Left lobe of liver (tissue), 2 donors: ENCODE results near the gene SLC43A3. TPM values are rescaled to one million over a fixed set of nuclear protein-coding genes. Genes with fewer than 3 reads are reported as not detected.
A peak's percentile ranks its signal among the peaks of the same experiment; 100 is the strongest.

Experiments
- ATAC-seq: fragments of 200-7000 bp; cut with Tn5 transposase; one replicate; pipeline ENCODE4 v1.9.1; 2020; ENCODE audit warnings: mild to moderate bottlenecking, moderate library complexity
- DNase-seq: peaks from one replicate; pipeline ENCODE4 v3.0.0-alpha.2; 2020; ENCODE audit warnings: low spot score
- total RNA-seq: library from RNA; stranded (reverse); gene quantifications from one replicate; pipeline ENCODE4 v1.2.1, GENCODE V29; 2021
- donor health status: DM: no; HTN: no; CAD: no; lungs with moderate emphysema.
- donor health status: DM: no; HTN: yes; CAD: no.

Gene SLC43A3
- total RNA-seq, 1 donor from 2014 or later = 127 TPM

DNA sequence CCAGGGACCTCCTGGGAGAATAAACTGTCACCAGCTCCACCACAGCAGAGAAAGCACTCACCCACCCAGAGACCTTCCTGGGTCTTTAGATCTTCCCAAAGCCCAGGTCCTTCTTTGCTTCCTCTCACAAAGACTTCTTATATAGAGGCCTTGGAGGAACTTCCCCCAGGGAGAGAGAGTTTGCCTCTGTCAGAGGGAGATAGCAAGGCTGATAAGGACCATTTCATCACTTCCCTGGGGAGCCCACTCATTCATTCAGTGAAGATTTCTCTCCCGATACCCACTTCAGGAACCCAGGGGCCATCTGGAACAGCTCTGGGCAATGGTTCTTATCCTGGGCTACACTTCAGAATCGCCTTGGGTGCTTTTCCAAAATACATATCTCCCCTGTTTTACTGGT is 36.4 kb downstream of the SLC43A3 start, which contains the start of gene PRG2:
Gene PRG2 (minus strand): TSS at position 116 of the 400 bp plus-strand sequence. CDS start 706 bp downstream, outside the sequence.
- DNase-seq (no peak), ATAC-seq (no peak)

DNA sequence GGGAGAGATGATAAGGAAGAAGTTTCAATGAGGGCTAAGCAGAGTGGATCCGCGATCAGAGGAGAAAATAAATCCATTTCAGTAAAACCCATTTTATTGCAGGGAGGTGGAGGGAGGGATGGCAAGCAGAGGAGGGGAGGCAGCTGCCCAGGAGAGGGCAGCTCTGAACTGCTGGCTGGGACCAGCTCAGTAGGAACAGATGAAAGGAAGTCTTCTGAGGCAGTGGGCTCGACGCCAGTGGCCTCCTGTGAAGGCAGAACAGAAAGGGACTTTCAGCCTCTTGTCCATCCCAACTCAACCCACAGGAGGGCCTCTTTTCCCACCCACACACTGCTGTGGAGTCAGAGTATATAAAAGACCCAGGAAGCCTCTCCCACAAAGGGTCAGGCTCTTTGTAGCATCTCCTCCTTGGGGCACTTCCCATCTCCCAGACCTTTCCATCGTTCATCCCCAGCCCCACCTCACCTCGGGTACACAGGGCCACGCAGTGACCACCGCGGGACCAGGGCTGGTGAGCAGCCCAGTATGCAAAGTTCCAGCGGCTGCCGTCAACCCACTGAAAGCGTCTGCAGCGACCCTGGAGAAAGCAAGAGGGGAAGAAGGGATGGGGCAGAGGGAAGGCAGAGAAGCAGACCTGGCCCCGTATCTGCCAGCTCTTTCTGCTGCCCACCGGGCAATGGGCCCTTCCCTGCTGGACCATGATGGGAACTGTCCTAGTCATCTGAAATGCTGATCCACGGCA is 39.5 kb downstream of the SLC43A3 start:
- no peak for DNase-seq
- peak; percentile 69 for ATAC-seq

DNA sequence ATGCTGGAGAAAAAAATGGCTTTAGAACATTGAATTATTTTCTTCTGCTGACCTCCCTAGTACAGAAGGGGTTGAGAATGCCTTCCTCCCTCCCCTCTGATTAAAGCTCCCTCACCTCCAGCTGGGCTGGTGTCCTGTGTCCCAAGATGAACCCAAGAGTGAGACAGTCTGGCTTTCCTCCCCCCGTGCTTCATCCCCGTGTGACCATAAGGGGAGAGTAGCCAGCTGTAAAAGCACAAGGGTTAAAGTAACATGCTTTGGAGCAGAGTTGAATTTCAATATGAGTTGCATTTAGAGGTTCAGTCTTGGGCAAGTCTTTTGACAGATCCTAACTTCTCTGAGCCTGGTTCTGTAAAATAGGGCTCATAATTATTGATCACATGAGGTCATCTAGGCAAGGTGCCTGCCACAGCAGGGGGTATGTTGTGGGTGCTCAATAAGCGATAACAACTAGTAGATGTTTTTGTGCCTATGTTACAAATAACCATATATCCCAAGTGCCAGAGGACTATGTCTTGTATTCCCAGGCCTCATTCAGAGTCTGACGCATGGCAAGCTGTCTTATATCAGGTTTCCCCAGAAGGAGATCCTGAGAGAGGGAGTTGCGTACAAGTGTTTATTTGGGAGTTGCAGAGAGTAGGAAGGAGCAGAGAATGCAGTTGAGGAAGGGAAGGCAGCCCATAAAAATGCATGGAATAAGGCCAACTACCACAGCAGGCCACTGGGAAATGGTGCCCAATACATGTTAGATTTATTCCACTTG is 40.6 kb downstream of the SLC43A3 start:
- ATAC-seq = no peak
- no peak for DNase-seq

DNA sequence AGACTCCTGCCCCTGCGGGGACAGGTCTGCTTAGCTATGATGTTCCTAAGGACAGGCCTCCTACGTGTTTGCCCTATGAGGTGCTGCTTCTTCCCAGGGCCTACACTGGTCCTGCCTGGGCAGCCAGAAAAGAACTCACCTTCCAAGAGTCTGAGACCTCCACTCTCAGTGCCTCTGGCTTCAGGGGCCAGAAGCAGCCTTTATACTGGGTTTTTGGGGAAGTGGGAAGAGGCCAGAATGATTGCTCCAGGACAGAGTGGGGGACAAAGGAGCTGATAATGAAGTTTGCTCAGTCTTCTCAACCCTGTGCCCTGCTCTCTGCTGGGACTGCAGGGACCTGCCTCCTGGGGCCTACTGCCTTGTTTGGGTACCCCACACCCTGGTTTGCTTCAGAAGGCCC is 45.9 kb downstream of the SLC43A3 start, which contains the start of gene PRG3:
Gene PRG3 (minus strand): TSS at position 176 of the 400 bp plus-strand sequence. CDS start 442 bp downstream, outside the sequence.
- no peak for ATAC-seq
- no peak for DNase-seq

DNA sequence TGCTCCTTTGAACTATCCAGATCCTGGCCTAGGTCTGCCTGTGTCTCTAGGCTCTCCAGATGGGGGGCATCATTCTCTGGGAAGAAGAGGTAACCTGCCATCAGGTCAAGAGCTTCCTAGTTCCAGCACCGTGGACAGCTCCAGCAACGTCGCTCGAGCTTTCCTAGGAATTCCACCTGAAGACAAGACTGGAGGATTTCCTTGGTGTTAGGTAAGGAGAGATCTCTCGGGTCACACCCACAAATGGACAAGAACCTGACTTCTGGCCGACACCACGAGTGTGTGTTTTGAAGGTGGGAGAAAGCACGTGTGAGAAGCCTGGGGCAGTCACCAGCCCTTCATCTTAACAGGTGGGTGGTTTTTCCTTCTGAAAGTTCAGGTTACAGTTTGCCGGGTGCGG is 47.2 kb downstream of the SLC43A3 start:
- no peak for DNase-seq

DNA sequence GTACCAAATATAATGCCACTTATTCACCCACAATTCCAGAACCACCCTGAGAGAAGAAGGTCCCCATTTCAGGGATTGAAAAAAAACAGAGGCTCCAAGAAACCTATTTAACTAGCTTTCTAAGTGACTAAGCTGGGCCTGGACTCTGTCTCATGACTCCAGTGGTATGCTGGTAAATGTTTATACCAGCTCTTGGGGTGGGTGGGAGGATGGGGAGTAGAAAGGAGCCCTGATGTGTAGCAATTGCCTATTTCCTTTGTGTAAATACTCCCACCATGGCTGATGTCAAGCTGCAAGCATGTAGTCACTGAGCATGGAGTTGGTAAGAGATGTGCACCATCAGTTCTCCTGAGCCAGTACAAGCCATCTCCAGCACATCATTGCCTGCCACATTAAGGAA is 48.7 kb downstream of the SLC43A3 start:
- ATAC-seq (no peak), DNase-seq (no peak)

More for the DNA sequence above, 47.2 kb downstream of the SLC43A3 start:
- peak; percentile 31 for ATAC-seq

DNA sequence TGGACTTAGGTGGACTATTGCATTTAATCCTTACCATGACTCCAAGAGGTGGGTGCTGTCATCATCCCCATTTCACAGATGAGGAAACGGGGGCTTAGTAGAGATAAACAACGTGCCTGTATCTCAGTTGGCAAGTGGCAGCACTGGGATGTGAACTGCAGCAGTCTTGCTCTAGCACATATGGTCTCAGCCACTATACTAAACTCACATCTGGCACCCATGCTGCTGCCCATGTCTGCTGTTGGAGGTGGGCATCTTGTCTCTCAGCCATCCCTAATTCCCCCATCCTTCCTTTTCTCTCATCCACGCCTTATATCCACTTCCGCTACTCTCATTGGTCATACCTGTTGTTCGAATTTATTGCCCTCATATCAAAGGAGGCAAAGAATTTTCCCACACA is 49.8 kb downstream of the SLC43A3 start:
- DNase-seq = no peak
- ATAC-seq = no peak

DNA sequence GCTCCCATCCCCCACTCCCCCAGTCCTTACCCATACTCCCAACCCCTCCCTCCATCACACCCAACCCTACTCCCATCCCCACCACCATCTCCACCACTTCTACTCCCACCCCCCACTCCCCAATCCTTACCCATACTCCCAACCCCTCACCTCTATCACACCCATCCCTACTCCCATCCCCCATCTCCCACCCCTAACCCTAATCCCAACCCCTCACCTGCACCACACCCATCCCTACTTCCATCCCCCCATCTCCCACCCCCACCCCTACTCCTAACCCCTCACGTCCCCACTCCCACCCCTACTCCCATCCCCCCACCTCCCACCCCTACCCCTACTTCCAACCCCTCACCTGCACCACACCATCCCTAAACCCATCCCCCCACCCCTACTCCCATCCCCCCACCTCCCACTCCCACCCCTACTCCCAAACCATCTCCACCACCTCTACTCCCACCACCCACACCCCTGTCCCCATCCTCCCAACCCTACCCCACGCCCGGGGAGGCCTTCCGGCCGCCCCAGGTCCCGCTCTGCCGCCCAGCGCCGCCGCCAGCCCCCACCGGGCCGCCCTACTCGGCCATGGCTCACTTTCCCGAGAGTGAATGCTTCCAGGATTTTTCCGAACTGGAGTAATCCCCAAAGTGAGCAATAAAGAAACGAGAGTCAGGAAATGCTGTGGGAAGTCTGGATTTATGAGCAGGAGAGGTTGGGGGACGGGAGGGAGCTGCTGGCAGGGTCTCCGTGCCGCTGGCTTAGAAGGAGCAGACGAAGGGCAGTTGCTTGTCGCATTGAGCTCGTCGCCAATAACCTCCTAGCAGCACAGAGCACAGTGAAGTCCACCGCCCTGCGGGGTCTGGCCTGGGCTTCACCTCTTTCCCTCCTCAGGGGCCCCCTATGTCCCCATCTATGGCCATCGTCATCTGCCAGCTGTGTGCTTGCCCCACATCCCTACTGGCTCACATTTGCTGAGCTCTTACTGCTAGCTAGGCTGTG is 50.5 kb downstream of the SLC43A3 start:
- DNase-seq (no peak), ATAC-seq (no peak)

DNA sequence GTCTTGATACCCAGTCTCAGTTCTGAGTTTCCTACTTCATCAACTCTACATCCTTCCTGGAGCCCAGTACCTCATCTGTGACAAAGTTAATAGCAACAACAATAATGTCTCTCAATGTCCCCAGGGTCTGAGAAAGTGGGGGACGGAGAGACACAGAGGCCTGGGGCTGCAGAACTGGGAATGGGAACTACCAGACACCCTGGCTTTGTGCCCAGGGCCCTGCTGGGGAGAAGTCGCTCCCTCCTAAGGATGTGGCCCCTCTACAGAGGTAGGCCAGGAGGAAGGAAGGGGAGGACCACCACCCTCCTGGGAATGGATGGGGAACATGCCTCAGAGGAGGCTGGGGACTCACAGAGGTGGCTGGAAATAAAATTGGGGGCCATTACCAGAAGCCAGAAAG is 51.4 kb downstream of the SLC43A3 start:
- DNase-seq (no peak), ATAC-seq (no peak)

DNA sequence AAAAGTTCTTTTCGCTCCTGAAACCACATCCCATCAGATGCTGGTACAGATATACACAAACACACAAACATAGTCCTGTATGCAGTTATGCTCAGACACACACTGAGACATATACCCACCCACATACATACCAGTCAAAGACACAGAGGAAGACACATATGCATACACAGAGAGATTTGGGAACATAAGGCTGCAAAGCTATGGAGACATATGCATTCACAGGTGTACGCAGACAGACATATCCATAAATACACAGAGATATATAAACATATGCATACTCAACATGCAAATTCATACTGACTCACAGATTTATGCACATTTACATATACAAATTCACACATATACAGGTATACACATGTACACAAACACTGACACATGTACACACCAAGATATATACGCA is 52.0 kb downstream of the SLC43A3 start:
- ATAC-seq = no peak
- no peak for DNase-seq

DNA sequence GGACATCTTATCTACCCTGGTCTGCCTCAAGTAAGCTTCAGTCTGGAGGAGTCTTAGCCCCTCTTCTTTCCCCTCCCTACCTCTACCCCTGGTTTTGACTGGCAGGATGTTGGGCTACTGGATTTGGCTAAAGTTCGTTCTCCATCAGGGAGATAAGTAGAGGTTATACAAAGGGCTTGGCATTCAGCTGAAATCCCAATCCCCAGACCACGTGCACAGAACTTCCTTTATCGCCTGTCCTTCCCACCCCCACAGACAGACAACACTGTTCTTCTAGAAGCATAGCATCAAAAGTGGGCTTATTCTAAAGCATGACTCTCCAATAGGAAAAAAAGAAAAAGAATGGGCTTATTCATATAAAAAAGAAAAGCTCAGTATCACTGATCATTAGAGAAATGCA is 53.8 kb downstream of the SLC43A3 start:
- DNase-seq (no peak), ATAC-seq (no peak)

DNA sequence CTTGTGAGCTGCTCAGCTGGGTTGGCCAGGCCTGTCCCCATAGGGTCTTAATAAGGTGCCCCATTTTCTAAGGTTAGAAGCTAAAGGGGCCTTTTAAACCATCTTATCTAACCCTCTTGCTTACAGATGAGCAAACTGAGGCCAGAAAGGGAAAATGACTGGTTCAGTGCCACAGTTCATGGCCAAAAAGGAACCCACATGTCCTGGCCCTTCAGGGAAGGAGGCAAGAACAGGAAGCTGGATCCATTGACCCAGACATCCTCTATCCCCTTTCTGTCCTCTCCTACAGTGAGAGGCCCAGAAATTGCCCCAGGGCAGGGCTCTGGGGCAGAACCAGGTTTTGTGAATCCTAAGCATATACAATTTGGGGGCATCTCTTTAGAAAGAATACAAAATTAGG is 56.0 kb downstream of the SLC43A3 start:
- ATAC-seq = no peak

DNA sequence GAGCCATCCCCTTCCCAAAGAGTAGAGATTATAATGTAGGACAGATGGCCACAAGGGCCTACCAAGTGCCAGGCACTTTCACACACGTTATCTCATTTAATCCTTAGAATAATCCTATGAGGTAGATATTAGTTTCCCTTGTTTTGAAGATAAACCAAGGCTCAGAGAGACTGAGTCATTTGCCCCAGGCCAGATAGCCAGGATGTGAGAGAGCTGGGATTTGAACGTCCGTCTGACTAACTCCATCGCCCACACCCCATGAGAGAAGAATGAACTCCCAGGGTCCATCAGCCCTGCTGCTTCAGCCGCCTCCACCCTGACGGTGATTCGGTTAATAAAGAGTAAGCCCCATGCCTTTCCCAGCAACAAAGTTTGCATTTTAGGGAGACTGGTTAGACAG is 56.7 kb downstream of the SLC43A3 start:
- no peak for DNase-seq
- no peak for ATAC-seq

More for the DNA sequence above, 56.0 kb downstream of the SLC43A3 start:
- DNase-seq = no peak

DNA sequence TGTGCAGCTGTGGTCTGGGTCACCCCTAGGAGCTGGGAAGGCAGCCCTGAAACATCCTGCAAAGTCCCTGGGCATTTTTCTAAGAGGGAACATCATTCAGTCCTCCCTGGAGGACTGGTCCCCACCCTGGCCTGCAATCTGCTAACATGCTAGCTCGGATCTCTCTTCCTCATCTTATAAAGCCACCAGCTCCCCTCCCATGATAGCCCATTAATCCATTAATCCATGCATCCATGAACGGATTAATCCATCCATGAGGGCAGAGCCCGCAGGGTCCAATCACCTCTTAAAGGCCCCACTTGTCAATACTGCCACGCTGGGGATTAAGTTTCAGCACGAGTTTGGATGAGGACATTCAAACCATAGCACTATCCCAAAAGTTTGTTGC is 58.1 kb downstream of the SLC43A3 start:
- DNase-seq = no peak
- ATAC-seq = no peak

DNA sequence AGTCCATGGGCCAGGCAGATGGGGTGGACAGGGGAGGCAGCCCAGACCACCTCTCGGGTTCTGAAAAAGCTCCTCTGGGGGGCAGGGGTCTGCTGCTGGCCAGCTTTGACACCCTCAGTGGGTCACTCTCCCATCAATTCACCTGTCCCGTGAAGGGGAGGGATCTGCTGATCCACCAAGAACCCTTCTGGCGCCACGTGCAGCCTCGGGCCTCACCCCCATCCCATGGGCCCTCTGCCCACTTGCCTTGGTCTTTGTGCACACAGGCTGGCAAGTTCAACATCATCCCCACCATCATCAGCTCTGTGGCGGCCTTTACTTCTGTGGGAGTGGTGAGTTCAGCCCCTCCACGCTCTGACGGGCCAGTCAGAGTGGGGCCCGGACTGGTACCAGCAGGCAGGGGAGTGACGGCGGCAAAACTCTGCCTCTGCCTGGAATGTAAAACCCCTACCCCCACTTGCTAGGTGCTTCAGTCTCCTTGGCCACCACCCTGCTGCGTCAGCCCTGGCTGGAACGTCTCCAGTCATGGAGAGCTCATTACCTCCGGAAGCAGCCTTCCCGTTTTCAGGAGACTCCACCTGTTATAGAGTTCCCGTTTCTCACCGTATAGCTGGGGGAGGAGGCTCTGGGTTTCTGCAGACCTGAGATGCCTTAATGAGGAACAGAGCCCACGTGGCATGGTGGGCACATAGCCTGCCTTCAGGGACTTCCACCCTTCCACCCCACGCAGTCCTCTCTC is 58.6 kb downstream of the SLC43A3 start:
- DNase-seq = no peak
- no peak for ATAC-seq

DNA sequence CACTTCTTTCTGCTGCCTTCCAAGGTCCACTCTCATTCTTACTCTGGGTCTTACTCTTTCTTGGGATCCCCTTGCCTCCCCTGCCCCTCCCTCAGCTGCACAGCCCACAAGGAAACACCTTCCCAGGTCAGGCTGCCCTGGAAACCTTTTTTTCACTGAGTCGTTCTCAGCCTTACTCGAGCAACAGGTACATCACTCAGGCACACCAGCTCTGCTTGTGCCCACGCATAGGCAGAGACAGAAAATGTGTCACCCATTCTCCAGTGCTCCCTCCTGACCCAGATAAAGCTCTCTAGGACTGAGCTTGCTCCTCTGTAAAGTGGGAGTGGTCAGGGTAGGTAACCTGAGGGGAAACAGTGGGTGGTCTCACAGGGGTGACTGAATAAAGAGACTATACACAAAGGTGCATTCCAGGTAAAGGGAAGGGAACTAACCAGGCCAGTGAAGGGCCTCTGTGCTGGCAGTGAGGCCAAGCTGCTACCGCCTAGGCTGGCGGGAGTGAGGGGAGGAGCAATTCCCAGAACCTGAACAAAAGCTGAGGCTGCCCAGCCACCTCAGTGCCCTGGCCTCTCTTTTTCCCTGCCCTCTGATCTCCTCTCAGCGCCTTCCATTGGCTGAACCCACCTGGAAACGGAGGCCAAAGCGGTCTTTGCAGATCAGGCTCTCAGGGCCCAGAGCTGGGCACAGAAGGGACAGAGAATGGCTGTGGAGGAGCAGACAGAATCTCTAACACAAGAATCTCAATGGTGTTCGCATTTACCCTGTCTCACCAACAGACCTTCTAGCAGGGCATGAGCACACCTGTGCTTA is 61.9 kb downstream of the SLC43A3 start:
- no peak for ATAC-seq

DNA sequence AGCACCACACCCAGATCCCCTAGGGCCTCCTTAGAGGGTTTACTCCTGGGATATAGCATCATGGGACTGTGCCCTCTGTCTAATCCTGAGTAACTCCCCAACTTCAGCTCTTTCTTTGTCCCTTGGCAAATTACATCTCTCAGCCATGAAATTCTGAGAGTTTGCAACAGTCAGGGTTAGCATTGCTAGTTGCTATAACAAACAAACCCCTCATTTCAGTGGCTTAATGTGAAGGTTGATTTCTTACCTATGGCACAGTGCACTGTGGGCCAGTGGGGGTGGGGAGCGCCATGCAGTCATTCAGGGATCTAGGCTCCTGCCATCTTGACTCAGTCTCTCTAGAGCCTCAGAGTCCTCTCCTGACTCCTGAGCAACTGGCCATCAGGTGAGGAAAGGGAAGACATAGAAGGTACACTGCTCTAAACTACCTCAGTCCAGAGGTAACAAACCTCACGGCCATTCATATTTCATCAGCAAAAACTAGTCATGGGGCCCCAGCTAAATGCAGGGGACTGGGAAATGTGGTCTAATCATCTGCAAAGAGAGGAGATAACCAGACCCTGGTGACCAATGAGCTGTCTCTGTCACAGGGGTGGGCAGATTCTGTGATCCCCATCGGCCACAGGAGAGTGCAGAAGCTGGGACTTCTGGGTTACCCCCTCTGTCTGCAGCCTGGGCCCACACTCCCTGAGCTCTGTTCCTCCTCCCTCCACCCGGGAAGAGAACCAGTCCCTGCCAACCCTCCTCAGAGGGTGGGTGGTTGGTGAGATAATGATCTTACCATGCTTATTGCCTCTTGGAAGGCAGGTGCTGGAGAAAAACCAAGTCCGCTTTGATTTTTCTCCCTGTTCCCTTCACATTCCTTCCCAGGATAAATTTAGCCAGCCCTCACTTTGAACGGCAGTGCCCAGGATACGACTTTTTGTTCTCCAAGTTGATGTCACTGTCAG is 63.5 kb downstream of the SLC43A3 start:
- DNase-seq = no peak
- ATAC-seq = no peak

More for the DNA sequence above, 61.9 kb downstream of the SLC43A3 start:
- no peak for DNase-seq

DNA sequence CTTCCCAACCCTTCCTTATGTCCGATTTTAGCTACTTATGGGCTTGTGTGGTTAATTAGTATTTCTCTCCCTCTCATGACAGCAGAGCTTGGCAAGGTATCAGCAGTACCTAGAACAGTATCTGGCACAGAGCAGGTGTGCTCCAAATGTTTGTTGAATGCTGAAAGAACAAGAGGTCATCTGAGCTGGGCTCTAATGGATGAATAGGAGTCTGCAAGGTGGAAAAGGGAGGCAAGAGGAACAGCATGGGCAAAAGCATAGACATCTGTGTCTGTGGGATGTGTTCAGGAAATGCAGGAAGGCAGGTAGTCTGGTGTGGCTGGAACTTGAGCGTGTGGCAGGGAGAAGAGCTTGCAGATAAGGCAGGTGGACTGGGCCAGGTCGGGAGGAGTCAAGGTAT is 65.0 kb downstream of the SLC43A3 start:
- no peak for DNase-seq
- no peak for ATAC-seq
